ENCODE results near the gene EN2.

The EN2 gene

GRCh38 chr7:155477476-155477875, 19.5 kb downstream of the EN2 start:
- H3K9me3 ChIP-seq (ENCODE audit: control insufficient read depth, low read length), result no peaks in the 10 kb centered on the region
- H3K4me1 ChIP-seq (ENCODE audit: control insufficient read depth, insufficient read depth, low read length), result peaks cover 9% of the 10 kb centered on the region
- H3K27ac ChIP-seq (ENCODE audit: insufficient read depth, low read depth, low read length, poor library complexity, severe bottlenecking), result no peak overlapping the region
- H3K4me3 ChIP-seq (ENCODE audit: insufficient read depth, low read depth, low read length), result no peak overlapping the region
- peaks cover 90% of the 10 kb centered on the region for H3K27me3 ChIP-seq (ENCODE audit: control insufficient read depth, insufficient read depth, low read length, poor library complexity, severe bottlenecking)
- H3K36me3 ChIP-seq (ENCODE audit: control insufficient read depth, insufficient read depth, low read length), result no peaks in the 10 kb centered on the region
- WGBS, 2 experiments, result 84 to 86% methylated on average over 4 of the region's 4 CpGs

GRCh38 chr7:155481764-155482163, 23.8 kb downstream of the EN2 start:
- H3K27me3 ChIP-seq (ENCODE audit: control insufficient read depth, insufficient read depth, low read length, poor library complexity, severe bottlenecking), result peaks cover 80% of the 10 kb centered on the region
- no peaks in the 10 kb centered on the region for H3K9me3 ChIP-seq (ENCODE audit: control insufficient read depth, low read length)
- no peak overlapping the region for H3K4me3 ChIP-seq (ENCODE audit: insufficient read depth, low read depth, low read length)
- whole genome bisulfite sequencing, 2 experiments, result 92 to 93% methylated on average over 11 of the region's 11 CpGs
- peaks cover 13% of the 10 kb centered on the region for H3K4me1 ChIP-seq (ENCODE audit: control insufficient read depth, insufficient read depth, low read length)
- no peaks in the 10 kb centered on the region for H3K36me3 ChIP-seq (ENCODE audit: control insufficient read depth, insufficient read depth, low read length)
- no peak overlapping the region for H3K27ac ChIP-seq (ENCODE audit: insufficient read depth, low read depth, low read length, poor library complexity, severe bottlenecking)

- 52 to 55% methylated on average over 17 of the region's 17 CpGs for WGBS, 2 experiments
- H3K36me3 ChIP-seq (ENCODE audit: control insufficient read depth, insufficient read depth, low read length), result no peaks in the 10 kb centered on the region
- no peak overlapping the region for H3K27ac ChIP-seq (ENCODE audit: insufficient read depth, low read depth, low read length, poor library complexity, severe bottlenecking)
- no peak overlapping the region for H3K4me3 ChIP-seq (ENCODE audit: insufficient read depth, low read depth, low read length)
- H3K9me3 ChIP-seq (ENCODE audit: control insufficient read depth, low read length), result no peaks in the 10 kb centered on the region
- H3K4me1 ChIP-seq (ENCODE audit: control insufficient read depth, insufficient read depth, low read length), result peaks cover 13% of the 10 kb centered on the region
- H3K27me3 ChIP-seq (ENCODE audit: control insufficient read depth, insufficient read depth, low read length, poor library complexity, severe bottlenecking), result peaks cover 80% of the 10 kb centered on the region
These were observed 24.7 kb downstream of the EN2 start for GRCh38 chr7:155482511-155483183.

GRCh38 chr7:155483245-155483644, 25.3 kb downstream of the EN2 start:
- peaks cover 13% of the 10 kb centered on the region for H3K4me1 ChIP-seq (ENCODE audit: control insufficient read depth, insufficient read depth, low read length)
- peaks cover 79% of the 10 kb centered on the region for H3K27me3 ChIP-seq (ENCODE audit: control insufficient read depth, insufficient read depth, low read length, poor library complexity, severe bottlenecking)
- no peaks in the 10 kb centered on the region for H3K36me3 ChIP-seq (ENCODE audit: control insufficient read depth, insufficient read depth, low read length)
- 11 to 13% methylated on average over 13 of the region's 13 CpGs for WGBS, 2 experiments
- no peak overlapping the region for H3K4me3 ChIP-seq (ENCODE audit: insufficient read depth, low read depth, low read length)
- H3K9me3 ChIP-seq (ENCODE audit: control insufficient read depth, low read length), result no peaks in the 10 kb centered on the region
- no peak overlapping the region for H3K27ac ChIP-seq (ENCODE audit: insufficient read depth, low read depth, low read length, poor library complexity, severe bottlenecking)

- Histone ChIP-seq H3K9me3 (ENCODE audit: control insufficient read depth, low read length) (no peaks in the 10 kb centered on the region), H3K27me3 (ENCODE audit: control insufficient read depth, insufficient read depth, low read length, poor library complexity, severe bottlenecking) (peaks cover 78% of the 10 kb centered on the region), H3K36me3 (ENCODE audit: control insufficient read depth, insufficient read depth, low read length) (no peaks in the 10 kb centered on the region), H3K4me3 (ENCODE audit: insufficient read depth, low read depth, low read length) (no peak overlapping the region), H3K27ac (ENCODE audit: insufficient read depth, low read depth, low read length, poor library complexity, severe bottlenecking) (no peak overlapping the region), H3K4me1 (ENCODE audit: control insufficient read depth, insufficient read depth, low read length) (peaks cover 13% of the 10 kb centered on the region)
- WGBS, 2 experiments, result 66 to 71% methylated on average over 16 of the region's 16 CpGs
These were observed 26.0 kb downstream of the EN2 start for GRCh38 chr7:155483868-155484325.

GRCh38 chr7:155484483-155485399, 26.8 kb downstream of the EN2 start:
- Histone ChIP-seq H3K27ac (ENCODE audit: insufficient read depth, low read depth, low read length, poor library complexity, severe bottlenecking) (no peak overlapping the region), H3K4me1 (ENCODE audit: control insufficient read depth, insufficient read depth, low read length) (peaks cover 17% of the 10 kb centered on the region), H3K36me3 (ENCODE audit: control insufficient read depth, insufficient read depth, low read length) (no peaks in the 10 kb centered on the region), H3K9me3 (ENCODE audit: control insufficient read depth, low read length) (no peaks in the 10 kb centered on the region), H3K27me3 (ENCODE audit: control insufficient read depth, insufficient read depth, low read length, poor library complexity, severe bottlenecking) (peaks cover 80% of the 10 kb centered on the region), H3K4me3 (ENCODE audit: insufficient read depth, low read depth, low read length) (no peak overlapping the region)
- WGBS, 2 experiments, result 88 to 89% methylated on average over 23 of the region's 23 CpGs

GRCh38 chr7:155486783-155487508, 29.0 kb downstream of the EN2 start:
- Histone ChIP-seq H3K36me3 (ENCODE audit: control insufficient read depth, insufficient read depth, low read length) (no peaks in the 10 kb centered on the region), H3K27ac (ENCODE audit: insufficient read depth, low read depth, low read length, poor library complexity, severe bottlenecking) (no peak overlapping the region), H3K4me1 (ENCODE audit: control insufficient read depth, insufficient read depth, low read length) (peaks cover 38% of the 10 kb centered on the region), H3K27me3 (ENCODE audit: control insufficient read depth, insufficient read depth, low read length, poor library complexity, severe bottlenecking) (peaks cover 82% of the 10 kb centered on the region), H3K4me3 (ENCODE audit: insufficient read depth, low read depth, low read length) (no peak overlapping the region), H3K9me3 (ENCODE audit: control insufficient read depth, low read length) (no peaks in the 10 kb centered on the region)
- WGBS, 2 experiments, result 90 to 92% methylated on average over 18 of the region's 18 CpGs

GRCh38 chr7:155487509-155488482, 29.9 kb downstream of the EN2 start:
- H3K4me1 ChIP-seq (ENCODE audit: control insufficient read depth, insufficient read depth, low read length), result peaks cover 39% of the 10 kb centered on the region
- no peaks in the 10 kb centered on the region for H3K9me3 ChIP-seq (ENCODE audit: control insufficient read depth, low read length)
- no peaks in the 10 kb centered on the region for H3K36me3 ChIP-seq (ENCODE audit: control insufficient read depth, insufficient read depth, low read length)
- no peak overlapping the region for H3K4me3 ChIP-seq (ENCODE audit: insufficient read depth, low read depth, low read length)
- WGBS, 2 experiments, result 89 to 92% methylated on average over 31 of the region's 31 CpGs
- peaks cover 82% of the 10 kb centered on the region for H3K27me3 ChIP-seq (ENCODE audit: control insufficient read depth, insufficient read depth, low read length, poor library complexity, severe bottlenecking)
- H3K27ac ChIP-seq (ENCODE audit: insufficient read depth, low read depth, low read length, poor library complexity, severe bottlenecking), result no peak overlapping the region

- H3K9me3 ChIP-seq (ENCODE audit: control insufficient read depth, low read length), result no peaks in the 10 kb centered on the region
- no peaks in the 10 kb centered on the region for H3K36me3 ChIP-seq (ENCODE audit: control insufficient read depth, insufficient read depth, low read length)
- H3K27me3 ChIP-seq (ENCODE audit: control insufficient read depth, insufficient read depth, low read length, poor library complexity, severe bottlenecking), result peaks cover 82% of the 10 kb centered on the region
- H3K4me1 ChIP-seq (ENCODE audit: control insufficient read depth, insufficient read depth, low read length), result peaks cover 31% of the 10 kb centered on the region
- WGBS, 2 experiments, result 71 to 75% methylated on average over 9 of the region's 9 CpGs
- H3K27ac ChIP-seq (ENCODE audit: insufficient read depth, low read depth, low read length, poor library complexity, severe bottlenecking), result no peak overlapping the region
- no peak overlapping the region for H3K4me3 ChIP-seq (ENCODE audit: insufficient read depth, low read depth, low read length)
These were observed 30.7 kb downstream of the EN2 start for GRCh38 chr7:155488483-155489127.

Measured in ectodermal cell (in vitro differentiated cells).